Activated T-helper 2 cell treated with anti-CD3 and anti-CD28 coated beads, Interferon-gamma antibody, Interleukin-2, Interleukin-4, amounts not matched to agents 10 μg/mL and 5 μg/mL and 100 μg/mL, durations not matched to agents 14 hours and 24 hours and 36 hours (primary cell): ENCODE data around the gene ATP6V0D1. TPM values are rescaled to one million over a fixed set of nuclear protein-coding genes. Genes with fewer than 3 reads are reported as not detected.

Experiments used
- DNase-seq: peaks from one replicate; pipeline ENCODE4 v3.0.0; 2021; ENCODE audit warnings: low spot score
- H3K27ac Mint-ChIP-seq: one replicate; pipeline ENCODE4 v1.8.0; 2021; ENCODE audit warnings: mixed read lengths
- H3K27me3 Mint-ChIP-seq: one replicate; pipeline ENCODE4 v1.8.0; 2021; ENCODE audit warnings: low read depth, mixed read lengths
- H3K36me3 Mint-ChIP-seq: one replicate; pipeline ENCODE4 v1.8.0; 2021; ENCODE audit warnings: low read depth, mixed read lengths
- H3K4me1 Mint-ChIP-seq: one replicate; pipeline ENCODE4 v1.8.0; 2021; ENCODE audit warnings: low read depth, mixed read lengths
- H3K4me3 Mint-ChIP-seq: one replicate; pipeline ENCODE4 v1.8.0; 2021; ENCODE audit warnings: low read depth, mild to moderate bottlenecking, moderate library complexity, mixed read lengths
- H3K9me3 Mint-ChIP-seq: one replicate; pipeline ENCODE4 v1.8.0; 2021; ENCODE audit warnings: mixed read lengths
- intact Hi-C: fragments of 100-400 bp; cut with micrococcal nuclease; formaldehyde crosslinking; loops from one replicate; pipeline ENCODE4 v1.15.1; 2023
- total RNA-seq: library from RNA; stranded (reverse); gene quantifications from 2 replicates; pipeline ENCODE4 v1.2.3, GENCODE V29; 2022

The ATP6V0D1 gene
- total RNA-seq, 1 donor from 2014 or later = 31.5 TPM

- Mint-ChIP-seq H3K4me1 (no peaks in the 10 kb centered on the region), H3K27ac (no peak overlapping the region), H3K9me3 (no peaks in the 10 kb centered on the region), H3K36me3 (peaks cover 3% of the 10 kb centered on the region), H3K27me3 (no peaks in the 10 kb centered on the region), H3K4me3 (no peak overlapping the region)
- intact Hi-C loops = no loop called here
- DNase-seq = no peak
Measured at GRCh38 chr16:67454852-67455251, 26.1 kb downstream of the ATP6V0D1 start.

GRCh38 chr16:67454104-67454503 is 26.9 kb downstream of the ATP6V0D1 start:
- Mint-ChIP-seq H3K36me3 (peaks cover 3% of the 10 kb centered on the region), H3K9me3 (no peaks in the 10 kb centered on the region), H3K4me1 (no peaks in the 10 kb centered on the region), H3K27ac (no peak overlapping the region), H3K27me3 (no peaks in the 10 kb centered on the region), H3K4me3 (no peak overlapping the region)
- intact Hi-C loops = no loop called here
- no peak for DNase-seq

- no peak overlapping the region for H3K27ac Mint-ChIP-seq
- H3K27me3 Mint-ChIP-seq = no peaks in the 10 kb centered on the region
- H3K36me3 Mint-ChIP-seq = peaks cover 3% of the 10 kb centered on the region
- no peak overlapping the region for H3K4me3 Mint-ChIP-seq
- intact Hi-C loops = no loop called here
- H3K9me3 Mint-ChIP-seq = no peaks in the 10 kb centered on the region
- H3K4me1 Mint-ChIP-seq = peaks cover 3% of the 10 kb centered on the region
- DNase-seq = no peak
Measured at GRCh38 chr16:67451704-67452435, 29.1 kb downstream of the ATP6V0D1 start.

GRCh38 chr16:67451061-67451703 is 29.8 kb downstream of the ATP6V0D1 start:
- Mint-ChIP-seq H3K27me3 (no peaks in the 10 kb centered on the region), H3K27ac (peak overlapping the region; percentile 7), H3K4me1 (peaks cover 3% of the 10 kb centered on the region)

GRCh38 chr16:67449739-67450138 is 31.2 kb downstream of the ATP6V0D1 start:
- Mint-ChIP-seq H3K27me3 (no peaks in the 10 kb centered on the region), H3K27ac (no peak overlapping the region), H3K4me3 (no peak overlapping the region), H3K9me3 (no peaks in the 10 kb centered on the region), H3K36me3 (peaks cover 3% of the 10 kb centered on the region), H3K4me1 (peaks cover 3% of the 10 kb centered on the region)
- intact Hi-C loops = no loop called here
- DNase-seq = no peak

More at GRCh38 chr16:67451061-67451703, 29.8 kb downstream of the ATP6V0D1 start:
- Mint-ChIP-seq H3K36me3 (peaks cover 3% of the 10 kb centered on the region), H3K9me3 (no peaks in the 10 kb centered on the region), H3K4me3 (no peak overlapping the region)
- intact Hi-C loops = no loop called here
- no peak for DNase-seq

- Mint-ChIP-seq H3K27ac (no peak overlapping the region), H3K9me3 (no peaks in the 10 kb centered on the region), H3K4me3 (no peak overlapping the region), H3K4me1 (peaks cover 3% of the 10 kb centered on the region), H3K36me3 (peaks cover 3% of the 10 kb centered on the region), H3K27me3 (no peaks in the 10 kb centered on the region)
- no peak for DNase-seq
- intact Hi-C loops = no loop called here
Measured at GRCh38 chr16:67449336-67449735, 31.6 kb downstream of the ATP6V0D1 start.

- Mint-ChIP-seq H3K27me3 (no peaks in the 10 kb centered on the region), H3K27ac (no peak overlapping the region)
Measured at GRCh38 chr16:67448580-67448979, 32.4 kb downstream of the ATP6V0D1 start.

GRCh38 chr16:67447508-67448076 is 33.4 kb downstream of the ATP6V0D1 start:
- Mint-ChIP-seq H3K9me3 (no peaks in the 10 kb centered on the region), H3K4me3 (no peak overlapping the region), H3K27me3 (no peaks in the 10 kb centered on the region), H3K36me3 (no peaks in the 10 kb centered on the region), H3K27ac (no peak overlapping the region), H3K4me1 (peaks cover 3% of the 10 kb centered on the region)
- DNase-seq = peak; percentile 64
- intact Hi-C loops = loop anchor here (2.0 kb wide), 1 partner anchor 19 kb away; no protein-coding TSS in a partner anchor

More at GRCh38 chr16:67448580-67448979, 32.4 kb downstream of the ATP6V0D1 start:
- Mint-ChIP-seq H3K9me3 (no peaks in the 10 kb centered on the region), H3K4me3 (no peak overlapping the region), H3K4me1 (peaks cover 3% of the 10 kb centered on the region), H3K36me3 (peaks cover 3% of the 10 kb centered on the region)
- DNase-seq = no peak
- intact Hi-C loops = no loop called here

GRCh38 chr16:67446968-67447507 is 33.9 kb downstream of the ATP6V0D1 start:
- Mint-ChIP-seq H3K36me3 (no peaks in the 10 kb centered on the region), H3K4me1 (peaks cover 3% of the 10 kb centered on the region), H3K27ac (no peak overlapping the region), H3K9me3 (no peaks in the 10 kb centered on the region), H3K27me3 (no peaks in the 10 kb centered on the region), H3K4me3 (no peak overlapping the region)
- intact Hi-C loops = loop anchor here (2.0 kb wide), 1 partner anchor 18 kb away; no protein-coding TSS in a partner anchor
- DNase-seq = no peak

- Mint-ChIP-seq H3K9me3 (no peaks in the 10 kb centered on the region), H3K27me3 (no peaks in the 10 kb centered on the region), H3K27ac (no peak overlapping the region), H3K4me1 (peaks cover 3% of the 10 kb centered on the region), H3K4me3 (no peak overlapping the region), H3K36me3 (no peaks in the 10 kb centered on the region)
- intact Hi-C loops = loop anchor here (2.0 kb wide), 1 partner anchor 17 kb away; no protein-coding TSS in a partner anchor
- no peak for DNase-seq
Measured at GRCh38 chr16:67445913-67446907, 34.7 kb downstream of the ATP6V0D1 start.

GRCh38 chr16:67445441-67445912 is 35.5 kb downstream of the ATP6V0D1 start:
- no peaks in the 10 kb centered on the region for H3K36me3 Mint-ChIP-seq
- no peak overlapping the region for H3K4me3 Mint-ChIP-seq
- H3K9me3 Mint-ChIP-seq = no peaks in the 10 kb centered on the region
- DNase-seq = no peak
- no peaks in the 10 kb centered on the region for H3K27me3 Mint-ChIP-seq
- intact Hi-C loops = no loop called here
- H3K27ac Mint-ChIP-seq = no peak overlapping the region
- peaks cover 3% of the 10 kb centered on the region for H3K4me1 Mint-ChIP-seq

GRCh38 chr16:67445126-67445426 is 35.9 kb downstream of the ATP6V0D1 start:
- Mint-ChIP-seq H3K27me3 (no peaks in the 10 kb centered on the region), H3K4me3 (no peak overlapping the region), H3K36me3 (no peaks in the 10 kb centered on the region), H3K27ac (no peak overlapping the region), H3K4me1 (peaks cover 3% of the 10 kb centered on the region), H3K9me3 (no peaks in the 10 kb centered on the region)
- intact Hi-C loops = no loop called here
- DNase-seq = no peak
